Cardiac muscle cell (in vitro differentiated cells and primary cell): Measurements from ENCODE around the gene SPEG. TPM values are rescaled to one million over a fixed set of nuclear protein-coding genes. Genes with fewer than 3 reads are reported as not detected.

Experiments
- DNase-seq, 2 donors: peaks; one replicate each; pipeline versions ENCODE4 v3.0.0 to v3.0.0-alpha.2; 2010 to 2017; ENCODE audit warnings: low read depth in 1 of 2, low spot score in 1 of 2
- H3K27ac ChIP-seq: fragments of 200-600 bp; sonication (generic); 2 replicates; pipeline ENCODE4 v1.5.1; 2016
- H3K27me3 ChIP-seq: fragments of 200-600 bp; sonication (generic); 2 replicates; pipeline ENCODE4 v1.6.0; 2016; ENCODE audit warnings: control low read depth
- H3K36me3 ChIP-seq: fragments of 200-600 bp; sonication (generic); 2 replicates; pipeline ENCODE4 v1.5.1; 2016; ENCODE audit warnings: control low read depth
- H3K4me1 ChIP-seq: fragments of 200-600 bp; sonication (generic); 2 replicates; pipeline ENCODE4 v1.8.1; 2017; ENCODE audit warnings: low read depth, mild to moderate bottlenecking, mixed run types
- H3K4me3 ChIP-seq: fragments of 200-600 bp; sonication (generic); 2 replicates; pipeline ENCODE4 v1.5.1; 2016; ENCODE audit warnings: mild to moderate bottlenecking
- H3K9me3 ChIP-seq: fragments of 200-600 bp; sonication (generic); 2 replicates; pipeline ENCODE4 v1.5.1; 2017; ENCODE audit warnings: low read depth, mild to moderate bottlenecking, control low read depth
- CTCF ChIP-seq: IDR thresholded peaks from 2 replicates; pipeline ENCODE4 v1.5.1; 2012; ENCODE audit warnings: low read depth, mild to moderate bottlenecking, low read length
- polyA plus RNA-seq: library from polyadenylated mRNA; unstranded; fragments of >200 nt; fragmentation: Nextera tagmentation; extraction: Ambion mirVana; gene quantifications from 2 replicates; pipeline ENCODE4 v1.2.1, GENCODE V29; 2016
- total RNA-seq: library from RNA; depleted of rRNA; stranded (reverse); fragments of >200 nt; gene quantifications from 2 replicates; pipeline ENCODE4 v1.2.3, GENCODE V29; 2016

SPEG gene
- total RNA-seq (275 and 292 TPM in 2 replicates), polyA plus RNA-seq (185 and 188 TPM in 2 replicates)

GRCh38 chr2:219434718-219435525 is at the start of gene SPEG:
Gene SPEG (plus strand): TSS chr2:219434843. CDS start chr2:219434978, 135 bp downstream.
- peak within 1 kb of the TSS; percentile 85 for H3K27ac ChIP-seq
- no peak for TF ChIP-seq CTCF
- H3K36me3 ChIP-seq: no peaks in the 10 kb centered on the region
- H3K27me3 ChIP-seq: no peaks in the 10 kb centered on the region
- peaks cover 59% of the 10 kb centered on the region for H3K4me1 ChIP-seq
- H3K9me3 ChIP-seq: no peaks in the 10 kb centered on the region
- peak; percentile 24 to 64 for DNase-seq
- peak within 1 kb of the TSS; percentile 37 for H3K4me3 ChIP-seq

GRCh38 chr2:219384859-219385258 is 49.8 kb upstream of the SPEG start:
- Histone ChIP-seq H3K4me3 (no peak overlapping the region), H3K27ac (no peak overlapping the region), H3K27me3 (no peaks in the 10 kb centered on the region), H3K36me3 (peaks cover 13% of the 10 kb centered on the region), H3K9me3 (no peaks in the 10 kb centered on the region), H3K4me1 (peaks cover 8% of the 10 kb centered on the region)
- TF ChIP-seq CTCF: no peak
- peak in 1 of 2 donors; percentile 23 for DNase-seq

GRCh38 chr2:219385958-219386520 is 48.6 kb upstream of the SPEG start:
- Histone ChIP-seq H3K27me3 (no peaks in the 10 kb centered on the region), H3K4me1 (peaks cover 8% of the 10 kb centered on the region), H3K36me3 (peaks cover 13% of the 10 kb centered on the region), H3K9me3 (no peaks in the 10 kb centered on the region), H3K27ac (no peak overlapping the region), H3K4me3 (no peak overlapping the region)
- no peak for DNase-seq
- TF ChIP-seq CTCF: no peak

GRCh38 chr2:219386532-219387280 is 47.9 kb upstream of the SPEG start:
- H3K36me3 ChIP-seq: peaks cover 13% of the 10 kb centered on the region
- no peaks in the 10 kb centered on the region for H3K9me3 ChIP-seq
- peaks cover 8% of the 10 kb centered on the region for H3K4me1 ChIP-seq
- no peak for TF ChIP-seq CTCF
- no peak for DNase-seq
- H3K27ac ChIP-seq: peak overlapping the region; percentile 87
- H3K4me3 ChIP-seq: peak overlapping the region; percentile 70
- H3K27me3 ChIP-seq: no peaks in the 10 kb centered on the region

- H3K27me3 ChIP-seq: no peaks in the 10 kb centered on the region
- peak; percentile 82 to 95 for DNase-seq
- H3K9me3 ChIP-seq: no peaks in the 10 kb centered on the region
- peak within 1 kb of the TSS; percentile 87 for H3K27ac ChIP-seq
- TF ChIP-seq CTCF: no peak
- peaks cover 8% of the 10 kb centered on the region for H3K4me1 ChIP-seq
- H3K36me3 ChIP-seq: peaks cover 13% of the 10 kb centered on the region
- H3K4me3 ChIP-seq: peak within 1 kb of the TSS; percentile 70
These were observed 47.1 kb upstream of the SPEG start, which contains the start of gene DNPEP for GRCh38 chr2:219387306-219388120. Gene DNPEP (minus strand): TSS chr2:219387912. CDS start chr2:219387794, 118 bp downstream.
